GF-D8 (cell line): ENCODE data around the gene TMEM145.
"Not testable (repeated sequence)": the region's sequence is repeated elsewhere in the genome, so short reads cannot be mapped to it uniquely, and the experiment has no call there.

Experiments
- DNase-seq: peaks from one replicate; lab custom pipeline; 2025; lab: John Stamatoyannopoulos, UW

The TMEM145 gene

GRCh38 chr19:42334697-42335373 is 21.7 kb downstream of the TMEM145 start:
- no peak for DNase-seq

- peak; percentile 20 for DNase-seq
Observed at GRCh38 chr19:42335374-42335936, 22.3 kb downstream of the TMEM145 start.

GRCh38 chr19:42335971-42336370 is 22.9 kb downstream of the TMEM145 start:
- no peak for DNase-seq

GRCh38 chr19:42339126-42339860 is 26.2 kb downstream of the TMEM145 start:
- not testable (repeated sequence) for DNase-seq

- not testable (repeated sequence) for DNase-seq
Observed at GRCh38 chr19:42339922-42340321, 26.8 kb downstream of the TMEM145 start.

- no peak for DNase-seq
Observed at GRCh38 chr19:42343344-42344110, 30.4 kb downstream of the TMEM145 start.

GRCh38 chr19:42344336-42344893 is 31.3 kb downstream of the TMEM145 start:
- DNase-seq = no peak

- no peak for DNase-seq
Observed at GRCh38 chr19:42345191-42345812, 32.2 kb downstream of the TMEM145 start.

GRCh38 chr19:42348211-42348610 is 35.1 kb downstream of the TMEM145 start:
- no peak for DNase-seq

GRCh38 chr19:42349378-42350107 is 36.4 kb downstream of the TMEM145 start:
- no peak for DNase-seq

- DNase-seq = no peak
Observed at GRCh38 chr19:42350417-42350816, 37.3 kb downstream of the TMEM145 start.

- no peak for DNase-seq
Observed at GRCh38 chr19:42351079-42351735, 38.1 kb downstream of the TMEM145 start.

GRCh38 chr19:42352301-42353259 is 39.5 kb downstream of the TMEM145 start:
- no peak for DNase-seq

GRCh38 chr19:42353341-42354015 is 40.4 kb downstream of the TMEM145 start:
- no peak for DNase-seq

GRCh38 chr19:42355896-42356295 is 42.8 kb downstream of the TMEM145 start:
- no peak for DNase-seq

GRCh38 chr19:42356686-42357085 is 43.6 kb downstream of the TMEM145 start:
- no peak for DNase-seq

- no peak for DNase-seq
Observed at GRCh38 chr19:42357290-42357689, 44.2 kb downstream of the TMEM145 start.

GRCh38 chr19:42360787-42361544 is 47.9 kb downstream of the TMEM145 start:
- DNase-seq = no peak
